AML-193 (cell line): ENCODE results near the gene USP47.
"Not testable (repeated sequence)": the region's sequence is repeated elsewhere in the genome, so short reads cannot be mapped to it uniquely, and the experiment has no call there.

Source experiments
- DNase-seq, 2 experiments: peaks; one replicate each; lab custom pipeline; 2025; lab: John Stamatoyannopoulos, UW

Gene USP47

GRCh38 chr11:11822946-11823345 is 18.8 kb upstream of the USP47 start:
- no peak for DNase-seq

GRCh38 chr11:11826260-11826659 is 15.5 kb upstream of the USP47 start:
- no peak for DNase-seq

- DNase-seq = no peak
Measured at GRCh38 chr11:11827272-11827671, 14.5 kb upstream of the USP47 start.

- DNase-seq = not testable (repeated sequence)
Measured at GRCh38 chr11:11831406-11831805, 10.4 kb upstream of the USP47 start.

- no peak for DNase-seq
Measured at GRCh38 chr11:11836676-11837231, 5.0 kb upstream of the USP47 start.

GRCh38 chr11:11839718-11840117 is 2.1 kb upstream of the USP47 start:
- DNase-seq = no peak

GRCh38 chr11:11841116-11841722 is 553 bp upstream of the USP47 start:
- DNase-seq = peak; percentile 10 to 34

- peak; percentile 72 to 80 for DNase-seq
Measured at GRCh38 chr11:11842421-11843008, 743 bp downstream of the USP47 start.

- DNase-seq = peak in 1 of 2 experiments; percentile 23
Measured at GRCh38 chr11:11843211-11843621, 1.4 kb downstream of the USP47 start.

- DNase-seq = no peak
Measured at GRCh38 chr11:11843642-11844041, 1.9 kb downstream of the USP47 start.

GRCh38 chr11:11844272-11844671 is 2.5 kb downstream of the USP47 start:
- DNase-seq = no peak

GRCh38 chr11:11845071-11845470 is 3.3 kb downstream of the USP47 start:
- no peak for DNase-seq

- DNase-seq = no peak
Measured at GRCh38 chr11:11845551-11845950, 3.8 kb downstream of the USP47 start.

GRCh38 chr11:11847082-11847481 is 5.3 kb downstream of the USP47 start:
- DNase-seq = no peak

- peak; percentile 60 to 73 for DNase-seq
Measured at GRCh38 chr11:11848891-11849746, 7.3 kb downstream of the USP47 start.

GRCh38 chr11:11850668-11851067 is 8.9 kb downstream of the USP47 start:
- DNase-seq = no peak

- DNase-seq = peak in 1 of 2 experiments; percentile 10
Measured at GRCh38 chr11:11856638-11857037, 14.9 kb downstream of the USP47 start.

GRCh38 chr11:11857769-11858168 is 16.0 kb downstream of the USP47 start:
- no peak for DNase-seq

- DNase-seq = no peak
Measured at GRCh38 chr11:11858676-11859075, 16.9 kb downstream of the USP47 start.

GRCh38 chr11:11860103-11860979 is 18.6 kb downstream of the USP47 start:
- no peak for DNase-seq

GRCh38 chr11:11862999-11863398 is 21.2 kb downstream of the USP47 start:
- no peak for DNase-seq

GRCh38 chr11:11864332-11864731 is 22.6 kb downstream of the USP47 start:
- DNase-seq = no peak
